ENCODE data around the gene CORO2B.

Gene CORO2B

GRCh38 chr15:68627476-68627875 is 48.7 kb downstream of the CORO2B start:
- Histone ChIP-seq H3K4me3 (ENCODE audit: low read depth, low read length) (no peak overlapping the region), H3K9me3 (ENCODE audit: control insufficient read depth, low read length) (no peaks in the 10 kb centered on the region), H3K27me3 (ENCODE audit: control insufficient read depth, insufficient read depth, low read length) (no peaks in the 10 kb centered on the region), H3K79me2 (no peaks in the 10 kb centered on the region), H2AFZ (no peak overlapping the region), H3K9ac (no peak overlapping the region), H3K27ac (no peak overlapping the region), H3K4me2 (ENCODE audit: low read length) (no peak overlapping the region), H3K36me3 (ENCODE audit: control insufficient read depth, insufficient read depth, low read length) (no peaks in the 10 kb centered on the region), H3K4me1 (no peaks in the 10 kb centered on the region)
- TF ChIP-seq CTCF (IDR thresholded peaks at IDR 0.05): no peak

GRCh38 chr15:68627995-68628394 is 49.2 kb downstream of the CORO2B start:
- Histone ChIP-seq H2AFZ (no peak overlapping the region), H3K9ac (no peak overlapping the region), H3K9me3 (ENCODE audit: control insufficient read depth, low read length) (no peaks in the 10 kb centered on the region), H3K27me3 (ENCODE audit: control insufficient read depth, insufficient read depth, low read length) (no peaks in the 10 kb centered on the region), H3K36me3 (ENCODE audit: control insufficient read depth, insufficient read depth, low read length) (no peaks in the 10 kb centered on the region), H3K27ac (no peak overlapping the region), H3K4me3 (ENCODE audit: low read depth, low read length) (no peak overlapping the region), H3K79me2 (no peaks in the 10 kb centered on the region), H3K4me1 (no peaks in the 10 kb centered on the region), H3K4me2 (ENCODE audit: low read length) (no peak overlapping the region)
- no peak for TF ChIP-seq CTCF (IDR thresholded peaks at IDR 0.05)

DNA sequence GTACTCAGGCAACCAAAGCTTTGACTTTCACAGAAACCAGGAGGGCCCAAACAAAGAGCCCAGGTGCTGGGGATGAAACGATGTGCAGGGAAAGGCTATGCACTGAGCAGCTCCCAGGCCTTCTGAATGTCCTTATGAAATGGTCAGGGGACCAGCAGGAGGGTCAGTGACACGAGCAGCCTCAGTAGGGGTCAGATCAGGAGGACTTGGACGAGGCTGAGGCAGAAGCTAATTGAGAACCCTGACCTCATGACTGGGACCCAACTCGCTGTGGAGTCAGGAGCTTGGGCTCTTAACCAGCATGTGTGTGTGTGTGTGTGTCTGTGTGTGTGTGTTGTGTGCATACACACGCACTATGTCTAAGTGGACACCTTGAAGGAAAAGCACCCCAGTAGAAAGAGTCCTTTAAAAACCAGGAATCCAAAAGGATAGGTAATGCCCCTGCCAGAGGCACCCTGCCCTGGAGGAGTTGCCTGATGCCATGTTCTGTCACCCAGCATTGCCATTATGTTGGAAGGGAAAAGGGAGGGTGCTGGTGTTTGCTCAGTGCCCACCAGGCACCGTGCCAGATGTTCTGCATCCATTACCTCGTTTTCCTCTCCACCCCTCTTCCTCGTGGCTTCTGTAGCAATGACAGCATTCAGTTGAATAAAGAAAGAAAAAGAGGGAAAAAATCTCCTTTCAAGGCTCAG is 50.9 kb downstream of the CORO2B start:
- no peak overlapping the region for H3K27ac ChIP-seq
- no peak overlapping the region for H3K4me3 ChIP-seq (ENCODE audit: low read depth, low read length)
- no peaks in the 10 kb centered on the region for H3K27me3 ChIP-seq (ENCODE audit: control insufficient read depth, insufficient read depth, low read length)
- H2AFZ ChIP-seq: no peak overlapping the region
- H3K36me3 ChIP-seq (ENCODE audit: control insufficient read depth, insufficient read depth, low read length): no peaks in the 10 kb centered on the region
- no peaks in the 10 kb centered on the region for H3K9me3 ChIP-seq (ENCODE audit: control insufficient read depth, low read length)
- TF ChIP-seq CTCF (IDR thresholded peaks at IDR 0.05): no peak
- no peaks in the 10 kb centered on the region for H3K4me1 ChIP-seq
- H3K79me2 ChIP-seq: no peaks in the 10 kb centered on the region
- H3K9ac ChIP-seq: no peak overlapping the region
- no peak overlapping the region for H3K4me2 ChIP-seq (ENCODE audit: low read length)

- H3K27me3 ChIP-seq (ENCODE audit: control insufficient read depth, insufficient read depth, low read length): no peaks in the 10 kb centered on the region
- no peak overlapping the region for H3K4me2 ChIP-seq (ENCODE audit: low read length)
- no peak overlapping the region for H2AFZ ChIP-seq
- no peak overlapping the region for H3K27ac ChIP-seq
- H3K36me3 ChIP-seq (ENCODE audit: control insufficient read depth, insufficient read depth, low read length): no peaks in the 10 kb centered on the region
- no peak overlapping the region for H3K9ac ChIP-seq
- TF ChIP-seq CTCF (IDR thresholded peaks at IDR 0.05): no peak
- H3K79me2 ChIP-seq: no peaks in the 10 kb centered on the region
- no peaks in the 10 kb centered on the region for H3K9me3 ChIP-seq (ENCODE audit: control insufficient read depth, low read length)
- H3K4me1 ChIP-seq: no peaks in the 10 kb centered on the region
- no peak overlapping the region for H3K4me3 ChIP-seq (ENCODE audit: low read depth, low read length)
These were observed 51.4 kb downstream of the CORO2B start for GRCh38 chr15:68630211-68630555.

- H3K4me1 ChIP-seq: no peaks in the 10 kb centered on the region
- no peak overlapping the region for H2AFZ ChIP-seq
- H3K79me2 ChIP-seq: no peaks in the 10 kb centered on the region
- H3K27me3 ChIP-seq (ENCODE audit: control insufficient read depth, insufficient read depth, low read length): no peaks in the 10 kb centered on the region
- no peak for TF ChIP-seq CTCF (IDR thresholded peaks at IDR 0.05)
- no peak overlapping the region for H3K9ac ChIP-seq
- H3K4me3 ChIP-seq (ENCODE audit: low read depth, low read length): no peak overlapping the region
- no peaks in the 10 kb centered on the region for H3K36me3 ChIP-seq (ENCODE audit: control insufficient read depth, insufficient read depth, low read length)
- H3K4me2 ChIP-seq (ENCODE audit: low read length): no peak overlapping the region
- no peak overlapping the region for H3K27ac ChIP-seq
- no peaks in the 10 kb centered on the region for H3K9me3 ChIP-seq (ENCODE audit: control insufficient read depth, low read length)
These were observed 52.0 kb downstream of the CORO2B start for GRCh38 chr15:68630836-68631235.

All from parathyroid adenoma (tissue), 2 donors.